Breast epithelium (tissue), 3 donors: ENCODE measurements around the gene GJB3.

ENCODE experiments used
- CTCF ChIP-seq, 3 donors: fragments of 450-650 bp; IDR thresholded peaks; one replicate each; pipeline ENCODE4 v1.5.1; 2016 to 2017; ENCODE audit warnings: antibody characterized with exemption in 3 of 3, mild to moderate bottlenecking in 3 of 3, moderate library complexity in 3 of 3
- POLR2A ChIP-seq: fragments of 450-650 bp; IDR thresholded peaks from one replicate; pipeline ENCODE4 v1.6.1; 2016; ENCODE audit warnings: antibody characterized with exemption, mild to moderate bottlenecking, moderate library complexity

DNA sequence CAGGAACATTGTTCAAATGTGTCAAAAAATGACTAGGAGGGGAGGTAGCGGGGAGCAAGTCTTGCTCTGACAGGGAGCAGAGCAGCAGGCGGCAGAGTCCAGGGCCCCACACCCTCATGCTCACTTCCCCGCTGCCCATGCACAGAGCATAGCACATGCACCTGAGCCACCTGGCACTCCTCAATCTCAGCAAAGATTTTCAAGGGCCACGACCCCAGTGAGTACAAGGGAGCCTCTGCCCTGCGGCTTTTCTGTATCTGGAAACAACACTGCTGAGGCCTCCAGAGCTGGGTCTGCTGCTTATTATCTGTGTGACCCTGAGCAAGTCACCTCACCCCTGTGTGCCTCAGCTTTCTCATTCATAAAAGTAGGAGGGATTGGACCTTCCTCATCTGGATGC is 1.1 kb upstream of the GJB3 start:
- TF ChIP-seq CTCF (IDR thresholded peaks at IDR 0.05) (no peak), POLR2A (no peak)
